Measurements from ENCODE around the gene CSNK1A1L. TPM values are rescaled to one million over a fixed set of nuclear protein-coding genes. Genes with fewer than 3 reads are reported as not detected.

Gene CSNK1A1L
- total RNA-seq, 1 donor from 2014 or later = not detected

- H3K4me1 Mint-ChIP-seq (ENCODE audit: low read depth, unreplicated experiment) = no peaks in the 10 kb centered on the region
- H3K36me3 Mint-ChIP-seq (ENCODE audit: unreplicated experiment) = no peaks in the 10 kb centered on the region
- DNase-seq = no peak
- H3K27me3 Mint-ChIP-seq (ENCODE audit: unreplicated experiment) = peaks cover 2% of the 10 kb centered on the region
- H3K4me3 Mint-ChIP-seq (ENCODE audit: unreplicated experiment) = no peak overlapping the region
- H3K9me3 Mint-ChIP-seq (ENCODE audit: unreplicated experiment) = no peaks in the 10 kb centered on the region
- no peak overlapping the region for H3K27ac Mint-ChIP-seq (ENCODE audit: unreplicated experiment)
- TF ChIP-seq CTCF (IDR thresholded peaks at IDR 0.05; ENCODE audit: partially characterized antibody, unreplicated experiment) = no peak
These were observed 31.2 kb upstream of the CSNK1A1L start for GRCh38 chr13:37136633-37137032.

GRCh38 chr13:37136187-37136586 is 30.7 kb upstream of the CSNK1A1L start:
- no peak overlapping the region for H3K27ac Mint-ChIP-seq (ENCODE audit: unreplicated experiment)
- no peaks in the 10 kb centered on the region for H3K36me3 Mint-ChIP-seq (ENCODE audit: unreplicated experiment)
- DNase-seq = no peak
- H3K4me1 Mint-ChIP-seq (ENCODE audit: low read depth, unreplicated experiment) = no peaks in the 10 kb centered on the region
- H3K4me3 Mint-ChIP-seq (ENCODE audit: unreplicated experiment) = no peak overlapping the region
- no peak for TF ChIP-seq CTCF (IDR thresholded peaks at IDR 0.05; ENCODE audit: partially characterized antibody, unreplicated experiment)
- no peaks in the 10 kb centered on the region for H3K9me3 Mint-ChIP-seq (ENCODE audit: unreplicated experiment)
- H3K27me3 Mint-ChIP-seq (ENCODE audit: unreplicated experiment) = peaks cover 2% of the 10 kb centered on the region

GRCh38 chr13:37134411-37135041 is 29.1 kb upstream of the CSNK1A1L start:
- Mint-ChIP-seq H3K27ac (ENCODE audit: unreplicated experiment) (no peak overlapping the region), H3K4me1 (ENCODE audit: low read depth, unreplicated experiment) (no peaks in the 10 kb centered on the region), H3K36me3 (ENCODE audit: unreplicated experiment) (no peaks in the 10 kb centered on the region), H3K9me3 (ENCODE audit: unreplicated experiment) (no peaks in the 10 kb centered on the region), H3K27me3 (ENCODE audit: unreplicated experiment) (peaks cover 2% of the 10 kb centered on the region), H3K4me3 (ENCODE audit: unreplicated experiment) (no peak overlapping the region)
- DNase-seq = no peak
- no peak for TF ChIP-seq CTCF (IDR thresholded peaks at IDR 0.05; ENCODE audit: partially characterized antibody, unreplicated experiment)

GRCh38 chr13:37132211-37132610 is 26.7 kb upstream of the CSNK1A1L start:
- Mint-ChIP-seq H3K36me3 (ENCODE audit: unreplicated experiment) (no peaks in the 10 kb centered on the region), H3K27me3 (ENCODE audit: unreplicated experiment) (peaks cover 2% of the 10 kb centered on the region), H3K27ac (ENCODE audit: unreplicated experiment) (no peak overlapping the region), H3K4me3 (ENCODE audit: unreplicated experiment) (no peak overlapping the region), H3K9me3 (ENCODE audit: unreplicated experiment) (no peaks in the 10 kb centered on the region), H3K4me1 (ENCODE audit: low read depth, unreplicated experiment) (peaks cover 2% of the 10 kb centered on the region)
- no peak for DNase-seq
- no peak for TF ChIP-seq CTCF (IDR thresholded peaks at IDR 0.05; ENCODE audit: partially characterized antibody, unreplicated experiment)

GRCh38 chr13:37131092-37131491 is 25.6 kb upstream of the CSNK1A1L start:
- no peak overlapping the region for H3K27ac Mint-ChIP-seq (ENCODE audit: unreplicated experiment)
- H3K4me3 Mint-ChIP-seq (ENCODE audit: unreplicated experiment) = no peak overlapping the region

More at GRCh38 chr13:37131092-37131491, 25.6 kb upstream of the CSNK1A1L start:
- peaks cover 2% of the 10 kb centered on the region for H3K27me3 Mint-ChIP-seq (ENCODE audit: unreplicated experiment)
- H3K9me3 Mint-ChIP-seq (ENCODE audit: unreplicated experiment) = no peaks in the 10 kb centered on the region
- DNase-seq = no peak
- no peak for TF ChIP-seq CTCF (IDR thresholded peaks at IDR 0.05; ENCODE audit: partially characterized antibody, unreplicated experiment)
- H3K4me1 Mint-ChIP-seq (ENCODE audit: low read depth, unreplicated experiment) = peaks cover 2% of the 10 kb centered on the region
- no peaks in the 10 kb centered on the region for H3K36me3 Mint-ChIP-seq (ENCODE audit: unreplicated experiment)

Measured in glutamatergic neuron (in vitro differentiated cells).